Inflammatory macrophage (primary cell): Measurements from ENCODE around the gene CARD9.
"Not testable (repeated sequence)": the region's sequence is repeated elsewhere in the genome, so short reads cannot be mapped to it uniquely, and the experiment has no call there.

ENCODE experiments used
- DNase-seq, 2 donors: peaks; one replicate each; pipeline ENCODE4 v3.0.0-alpha.2; 2020 to 2022
- total RNA-seq, 18 experiments: gene quantifications; one replicate each; lab custom pipeline; 2026; ENCODE audit warnings: mixed read lengths in 6 of 18, inconsistent platforms in 2 of 18; lab: John Stamatoyannopoulos, UW

CARD9 gene
- total RNA-seq, result 0.17 to 10.8 (median 2.9) reads per million in 18 experiments

- DNase-seq, result peak; percentile 90 to 93
Observed at GRCh38 chr9:136373300-136374182, at the start of gene CARD9. Gene CARD9, minus strand, starts transcription at chr9:136373669. Its CDS starts 1,591 bp downstream, at chr9:136372078.

GRCh38 chr9:136422876-136423275 is 49.4 kb upstream of the CARD9 start:
- no peak for DNase-seq

DNA sequence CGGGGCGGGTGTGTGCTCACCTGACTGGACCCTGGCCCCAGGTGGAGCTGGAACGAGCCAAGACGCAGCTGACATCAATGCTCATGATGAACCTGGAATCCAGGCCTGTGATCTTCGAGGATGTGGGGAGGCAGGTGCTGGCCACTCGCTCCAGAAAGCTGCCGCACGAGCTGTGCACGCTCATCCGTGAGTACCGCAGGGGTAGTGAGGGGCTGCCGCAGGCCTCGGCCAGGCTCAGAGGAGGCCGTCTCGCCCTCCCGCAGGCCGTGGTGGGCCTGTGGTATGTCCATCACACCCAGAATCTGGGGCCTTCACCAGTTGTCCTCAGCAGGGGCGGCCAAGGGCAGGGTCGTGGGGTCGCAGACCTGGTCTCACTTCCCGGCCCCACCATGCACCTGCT is 48.3 kb upstream of the CARD9 start:
- DNase-seq, result no peak

DNA sequence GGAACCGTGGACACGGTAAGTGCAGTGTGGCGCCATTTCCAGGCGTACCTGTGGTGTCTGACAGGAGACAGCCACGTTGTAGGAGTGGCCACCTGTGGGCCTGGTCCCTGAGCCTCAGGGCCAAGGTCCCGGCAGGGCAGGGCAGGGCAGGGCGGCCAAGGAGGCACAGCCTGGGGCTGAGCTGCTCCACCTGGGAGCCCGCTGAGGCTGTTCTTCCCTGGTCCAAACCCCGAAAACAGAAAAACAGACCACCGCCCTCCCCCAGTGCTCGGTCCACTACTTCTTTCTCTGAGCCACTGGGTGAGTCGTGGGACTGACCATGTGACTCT is 45.6 kb upstream of the CARD9 start:
- DNase-seq, result no peak

DNA sequence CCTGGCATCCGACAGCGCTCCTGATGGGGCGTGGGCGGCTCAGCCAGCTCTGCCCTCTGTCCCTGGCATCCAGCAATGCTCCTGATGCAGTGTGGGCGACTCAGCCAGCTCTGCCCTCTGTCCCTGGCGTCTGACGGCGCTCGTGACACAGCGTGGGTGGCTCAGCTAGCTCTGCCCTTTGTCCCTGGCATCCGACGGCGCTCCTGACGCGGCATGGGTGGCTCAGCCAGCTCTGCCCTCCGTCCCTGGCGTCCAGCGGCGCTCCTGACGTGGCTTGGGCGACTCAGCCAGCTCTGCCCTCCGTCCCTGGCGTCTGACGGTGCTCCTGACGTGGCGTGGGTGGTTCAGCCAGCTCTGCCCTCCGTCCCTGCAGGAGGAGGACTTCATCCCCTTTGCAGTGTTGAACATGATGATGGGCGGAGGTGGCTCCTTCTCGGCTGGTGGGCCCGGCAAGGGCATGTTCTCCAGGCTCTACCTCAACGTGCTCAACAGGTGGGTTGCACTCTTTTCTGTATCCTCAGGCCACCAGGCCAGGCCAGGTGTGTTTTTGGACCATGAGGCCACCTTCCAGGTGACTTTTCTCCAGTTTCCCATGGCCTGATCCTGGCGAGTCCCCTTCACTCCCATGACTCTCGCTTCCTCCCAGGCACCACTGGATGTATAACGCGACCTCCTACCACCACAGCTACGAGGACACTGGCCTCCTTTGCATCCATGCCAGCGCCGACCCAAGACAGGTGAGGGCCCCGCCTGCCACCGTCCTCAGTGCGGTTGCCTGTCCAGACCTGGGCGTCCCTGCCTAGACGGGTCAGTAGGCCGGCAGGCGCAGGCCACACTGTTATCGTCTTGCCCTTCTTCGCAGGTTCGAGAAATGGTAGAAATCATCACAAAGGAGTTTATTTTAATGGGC is 45.0 kb upstream of the CARD9 start:
- no peak for DNase-seq

DNA sequence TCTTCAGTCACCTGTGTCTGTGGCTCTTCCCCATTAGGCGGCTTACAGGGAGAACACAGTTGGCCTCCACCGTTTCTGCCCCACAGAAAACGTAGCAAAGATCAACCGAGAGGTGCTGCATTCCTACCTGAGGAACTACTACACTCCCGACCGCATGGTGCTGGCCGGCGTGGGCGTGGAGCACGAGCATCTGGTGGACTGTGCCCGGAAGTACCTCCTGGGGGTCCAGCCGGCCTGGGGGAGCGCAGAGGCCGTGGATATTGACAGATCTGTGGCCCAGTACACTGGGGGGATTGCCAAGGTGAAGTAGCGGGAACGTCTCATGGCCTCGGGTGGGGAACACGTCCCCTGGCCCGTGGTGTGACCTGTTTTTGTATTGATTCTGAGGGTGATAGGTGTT is 43.4 kb upstream of the CARD9 start:
- no peak for DNase-seq

- no peak for DNase-seq
Observed at GRCh38 chr9:136416427-136416826, 43.0 kb upstream of the CARD9 start.

DNA sequence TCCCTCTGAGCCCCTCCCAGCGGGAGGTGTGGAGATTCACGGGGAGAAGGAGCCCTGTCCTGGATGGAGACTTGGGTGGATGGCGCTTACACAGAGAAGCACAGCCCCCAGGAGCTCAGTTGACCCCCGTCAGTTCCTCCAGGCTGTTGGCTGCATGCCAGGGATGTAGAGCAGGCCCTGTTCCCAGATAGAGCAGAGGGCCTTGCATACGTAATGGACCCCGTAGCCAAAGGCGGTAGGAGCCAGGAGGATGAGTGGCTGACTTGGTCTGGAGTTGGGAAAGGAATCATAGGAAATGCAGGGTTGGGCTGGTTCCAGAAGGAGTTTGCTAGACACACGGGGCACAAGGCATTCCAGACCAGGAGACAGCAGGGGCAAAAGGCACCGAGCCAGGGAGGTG is 39.5 kb upstream of the CARD9 start:
- DNase-seq, result no peak

GRCh38 chr9:136411378-136411777 is 37.9 kb upstream of the CARD9 start:
- no peak for DNase-seq

GRCh38 chr9:136410500-136411287 is 37.2 kb upstream of the CARD9 start, which contains the start of the genes ENTR1 and PMPCA:
Gene ENTR1, minus strand, starts transcription at chr9:136410614. Its CDS starts 217 bp downstream, at chr9:136410397.
Gene PMPCA, plus strand, starts transcription at chr9:136410658. Its CDS starts 11 bp downstream, at chr9:136410669.
- DNase-seq, result peak; percentile 95 to 96

GRCh38 chr9:136409557-136410455 is 36.3 kb upstream of the CARD9 start:
- DNase-seq, result peak; percentile 52 to 59

DNA sequence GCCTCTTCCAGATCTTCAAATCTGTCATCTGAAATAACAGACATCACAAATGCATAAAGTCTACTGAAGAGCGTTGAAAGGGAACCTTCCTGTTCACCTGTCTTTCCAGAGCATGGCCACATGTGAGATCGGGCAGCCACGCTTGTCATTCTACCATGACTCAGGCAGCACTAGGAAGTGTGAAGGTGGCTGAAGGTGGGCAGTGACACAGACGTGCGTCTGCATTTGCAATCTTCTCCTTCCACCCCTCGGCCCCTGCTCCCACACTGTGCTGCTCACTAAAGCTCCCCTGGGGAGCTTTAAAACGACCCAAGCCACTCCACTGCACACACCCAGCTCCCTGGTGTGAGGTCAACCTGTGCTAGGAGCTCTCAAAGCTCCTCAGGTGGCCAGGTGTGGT is 34.4 kb upstream of the CARD9 start:
- no peak for DNase-seq

DNA sequence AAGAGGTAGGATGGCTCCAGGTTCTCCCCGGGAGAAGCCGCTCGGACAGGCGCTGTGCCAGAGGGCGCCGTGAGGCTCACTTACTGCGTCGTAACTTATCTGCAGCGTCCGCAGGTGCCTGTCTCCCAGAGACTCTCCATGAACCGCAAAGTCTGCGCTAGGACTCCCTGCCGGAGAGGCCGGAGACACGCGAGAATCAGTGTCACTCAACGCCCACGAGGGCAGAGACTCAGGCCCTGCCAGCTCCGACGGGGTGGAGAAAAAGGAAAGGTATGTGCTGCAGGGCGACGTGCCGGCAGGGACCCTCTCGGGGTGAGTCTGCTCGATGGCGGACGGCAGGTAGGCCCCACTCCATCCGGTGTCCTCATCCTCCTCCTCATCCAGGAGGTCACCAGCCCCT is 33.6 kb upstream of the CARD9 start:
- not testable (repeated sequence) for DNase-seq

DNA sequence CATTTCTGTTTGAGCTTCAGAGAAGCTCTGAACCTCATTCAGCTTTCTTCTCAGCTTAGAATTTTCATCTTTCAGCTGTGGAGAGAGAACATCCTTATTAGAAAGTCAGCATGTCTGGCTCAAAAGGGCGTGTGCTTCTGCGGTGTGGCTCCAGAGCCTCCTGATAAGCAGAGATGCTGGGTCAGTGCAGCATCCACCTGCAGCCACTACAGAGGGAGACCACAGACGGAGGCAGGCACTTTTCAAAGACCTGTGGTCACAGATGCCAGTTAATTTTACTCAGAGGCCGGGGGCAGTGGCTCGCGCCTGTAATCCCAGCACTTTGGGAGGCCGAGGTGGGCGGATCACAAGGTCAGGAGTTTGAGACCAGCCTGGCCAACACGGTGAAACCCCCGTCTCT is 32.4 kb upstream of the CARD9 start:
- not testable (repeated sequence) for DNase-seq

GRCh38 chr9:136405481-136405880 is 32.0 kb upstream of the CARD9 start:
- no peak for DNase-seq

DNA sequence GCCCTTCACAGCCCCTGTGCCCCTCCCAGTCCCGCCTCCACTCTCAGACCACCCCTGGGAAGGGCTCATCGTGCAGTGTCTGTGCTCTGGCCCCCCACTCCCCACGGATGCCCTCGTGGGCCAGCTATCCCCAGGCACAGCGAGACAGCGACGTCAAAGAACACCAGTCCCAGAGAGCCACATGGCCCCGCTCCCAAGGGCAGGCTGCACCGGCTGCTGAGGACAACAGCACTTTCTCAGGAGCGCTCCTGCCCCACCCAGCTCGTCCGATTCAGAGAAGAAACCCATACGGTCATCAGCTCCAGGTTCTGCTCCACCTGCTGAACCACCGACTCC is 31.3 kb upstream of the CARD9 start:
- DNase-seq, result no peak

DNA sequence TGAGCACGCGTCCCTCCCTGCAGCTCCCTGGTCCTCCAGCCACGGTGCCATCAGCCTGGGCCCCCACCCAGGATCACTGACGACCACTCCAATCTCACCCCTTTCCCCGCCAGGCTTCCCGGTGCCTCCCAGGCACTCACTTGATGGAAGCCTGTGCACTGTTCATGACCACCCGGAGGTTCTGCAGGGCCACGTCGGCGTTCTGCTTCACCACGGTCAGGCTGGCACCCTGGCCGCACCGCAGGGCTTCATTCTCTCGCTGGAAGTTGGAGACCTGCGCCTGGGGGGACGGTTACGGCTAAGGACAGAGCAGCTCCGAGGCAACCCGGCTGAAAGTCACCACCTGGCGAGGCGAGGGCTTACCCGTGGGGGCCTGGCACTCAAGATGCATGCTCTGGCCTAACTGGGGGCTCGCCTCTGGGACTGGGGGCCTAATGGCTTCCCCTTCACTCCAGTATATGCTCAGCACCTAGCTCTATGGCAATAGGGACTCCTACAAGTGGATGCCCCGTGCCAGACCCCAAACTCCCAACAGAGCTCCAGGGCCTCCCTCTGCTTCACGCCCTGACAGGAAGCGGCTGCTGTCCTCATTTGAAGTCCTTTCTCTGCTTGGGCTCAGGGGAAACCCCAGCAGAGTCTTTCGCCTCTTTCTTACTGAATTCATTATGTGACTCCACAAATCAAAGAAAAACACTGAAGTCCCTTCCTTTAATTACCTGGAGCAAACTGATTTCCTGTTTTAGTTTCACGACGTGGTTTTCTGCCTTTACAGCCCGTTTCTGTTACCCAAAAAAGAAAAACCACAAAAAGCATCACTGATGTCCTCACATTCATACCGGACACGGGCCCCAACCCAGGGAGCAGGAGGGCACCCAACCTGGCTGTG is 30.7 kb upstream of the CARD9 start:
- DNase-seq, result no peak

DNA sequence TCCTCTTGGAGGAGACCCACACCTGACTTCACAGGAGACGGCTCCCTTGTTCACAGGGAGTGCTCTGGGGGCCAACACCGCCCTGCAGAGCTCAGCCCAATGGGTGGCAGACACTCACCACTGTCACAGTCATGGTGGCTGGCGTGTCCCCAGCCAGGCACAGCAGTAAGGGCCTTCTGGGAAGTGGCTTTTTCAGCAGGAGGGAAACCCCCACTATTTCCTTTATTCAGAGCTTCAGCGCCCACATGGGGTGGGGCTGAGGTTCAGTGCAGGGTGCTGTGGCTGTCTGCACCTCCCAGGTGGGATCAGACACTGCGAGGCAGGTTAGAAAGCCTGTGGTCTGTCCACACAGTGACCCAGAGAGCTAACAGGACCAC is 30.1 kb upstream of the CARD9 start:
- no peak for DNase-seq

DNA sequence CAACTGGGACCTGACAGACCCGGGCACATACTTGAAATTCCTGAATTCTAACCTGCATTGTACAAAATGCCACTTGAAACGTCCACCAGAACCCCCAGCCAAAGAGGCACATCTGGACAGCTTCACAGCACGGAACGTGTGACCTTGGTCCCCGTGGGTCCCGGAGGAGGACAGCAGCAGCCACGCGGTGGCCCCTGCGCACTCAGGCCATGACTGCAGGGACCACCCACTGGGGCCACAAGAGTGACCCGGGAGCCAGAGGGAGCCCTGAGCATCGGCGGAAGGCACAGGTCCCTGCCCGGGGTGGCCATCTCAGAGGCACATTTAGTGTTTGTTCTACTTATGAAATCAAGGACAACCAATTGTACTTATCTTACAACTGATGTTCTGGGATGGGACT is 28.6 kb upstream of the CARD9 start:
- DNase-seq, result no peak

DNA sequence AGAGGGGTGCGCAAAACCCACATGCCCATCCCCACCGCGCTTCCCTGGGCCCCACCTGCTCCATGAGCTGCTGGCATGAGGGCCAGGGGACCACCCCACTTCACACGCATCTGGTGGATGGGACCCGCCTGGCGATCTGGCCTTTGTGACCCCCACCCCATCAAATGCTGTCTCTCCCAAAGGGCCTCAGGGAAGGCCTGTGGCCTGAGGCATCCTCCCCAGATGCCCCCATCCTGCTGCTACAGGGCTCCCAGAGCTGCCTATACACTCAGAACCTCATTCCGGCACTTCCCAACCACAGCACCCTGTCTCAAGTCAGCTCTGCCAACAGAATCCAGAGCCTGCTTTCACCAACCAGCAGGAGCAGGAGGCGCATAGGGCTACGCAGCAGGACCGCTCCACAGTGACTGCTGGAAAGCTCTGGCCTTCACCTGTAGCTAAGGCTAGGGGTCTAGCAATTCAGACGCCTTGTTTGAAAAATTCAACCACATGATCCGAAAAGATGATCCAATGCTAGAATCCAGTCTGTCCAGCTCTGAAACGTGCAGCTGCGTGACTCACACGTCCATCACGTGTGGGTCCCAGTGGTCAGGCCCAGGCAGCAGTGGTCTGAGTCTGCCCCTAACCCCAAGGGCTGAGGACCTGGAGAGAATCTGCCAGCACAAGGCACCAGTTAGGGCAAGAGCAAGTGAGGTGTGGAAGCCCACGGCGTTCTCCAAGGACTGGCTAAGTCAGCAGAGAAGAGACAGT is 27.9 kb upstream of the CARD9 start:
- DNase-seq, result no peak
